Prostate gland (tissue), 2 donors: ENCODE data around the gene SH3BP4. TPM values are rescaled to one million over a fixed set of nuclear protein-coding genes. Genes with fewer than 3 reads are reported as not detected.
"Not testable (repeated sequence)": the region's sequence is repeated elsewhere in the genome, so short reads cannot be mapped to it uniquely, and the experiment has no call there.

Experiments used
- DNase-seq: peaks from one replicate; pipeline ENCODE4 v3.0.0-alpha.2; 2019; ENCODE audit warnings: low spot score
- H3K27ac ChIP-seq, 2 donors: fragments of 200-600 bp; sonication (generic); 2 replicates each; pipeline ENCODE4 v1.5.1; 2017 to 2019
- H3K27me3 ChIP-seq: fragments of 200-600 bp; sonication (generic); replicated peaks from 2 replicates; pipeline ENCODE4 v1.5.1; 2019; ENCODE audit not compliant: insufficient read depth
- H3K36me3 ChIP-seq, 2 donors: fragments of 200-600 bp; sonication (generic); 1 replicate in 1 of 2; 2 replicates in 1 of 2; pipeline versions ENCODE4 v1.5.1 to v1.8.1; 2017 to 2019
- H3K4me1 ChIP-seq: fragments of 200-600 bp; sonication (generic); replicated peaks from 2 replicates; pipeline ENCODE4 v1.5.1; 2019
- H3K4me3 ChIP-seq, 2 donors: fragments of 200-600 bp; sonication (generic); 2 replicates each; pipeline ENCODE4 v1.5.1; 2017 to 2019
- H3K9me3 ChIP-seq: fragments of 200-600 bp; sonication (generic); 2 replicates; pipeline ENCODE4 v1.5.1; 2017
- POLR2A ChIP-seq: fragments of 450-650 bp; IDR thresholded peaks from one replicate; pipeline ENCODE4 v1.6.1; 2016; ENCODE audit warnings: antibody characterized with exemption, mild to moderate bottlenecking
- POLR2AphosphoS5 ChIP-seq: sonication (generic); formaldehyde crosslinking; IDR thresholded peaks from one replicate; pipeline ENCODE4 v1.6.1; 2017; ENCODE audit warnings: antibody characterized with exemption
- WGBS: methylation state at CpG from one replicate; pipeline ENCODE4 v1.1.5; 2018; 5-methylcytosine and 5-hydroxymethylcytosine counted together
- intact Hi-C: fragments of 100-400 bp; cut with DNase I; formaldehyde crosslinking; loops from one replicate; pipeline ENCODE4 v1.14.2; 2022
- total RNA-seq, 2 donors: library from RNA; depleted of rRNA; stranded (reverse); fragments of >200 nt; gene quantifications; one replicate each; pipeline ENCODE4 v1.1.0, GENCODE V29; 2016
- TF ChIP-seq, protein P1 (sequence below), 4 experiments: fragments of 200-600 bp in 2 of 4; fragments of 450-650 bp in 2 of 4; sonication (generic) in 2 of 4; IDR thresholded peaks; 1 replicate in 3 of 4; 2 replicates in 1 of 4; pipeline ENCODE4 v1.5.1; 2016 to 2019; ENCODE audit warnings: antibody characterized with exemption in 4 of 4, mild to moderate bottlenecking in 2 of 4, moderate library complexity in 2 of 4

The SH3BP4 gene
- total RNA-seq, 2 donors from 2014 or later: 86.7 to 134 TPM

DNA sequence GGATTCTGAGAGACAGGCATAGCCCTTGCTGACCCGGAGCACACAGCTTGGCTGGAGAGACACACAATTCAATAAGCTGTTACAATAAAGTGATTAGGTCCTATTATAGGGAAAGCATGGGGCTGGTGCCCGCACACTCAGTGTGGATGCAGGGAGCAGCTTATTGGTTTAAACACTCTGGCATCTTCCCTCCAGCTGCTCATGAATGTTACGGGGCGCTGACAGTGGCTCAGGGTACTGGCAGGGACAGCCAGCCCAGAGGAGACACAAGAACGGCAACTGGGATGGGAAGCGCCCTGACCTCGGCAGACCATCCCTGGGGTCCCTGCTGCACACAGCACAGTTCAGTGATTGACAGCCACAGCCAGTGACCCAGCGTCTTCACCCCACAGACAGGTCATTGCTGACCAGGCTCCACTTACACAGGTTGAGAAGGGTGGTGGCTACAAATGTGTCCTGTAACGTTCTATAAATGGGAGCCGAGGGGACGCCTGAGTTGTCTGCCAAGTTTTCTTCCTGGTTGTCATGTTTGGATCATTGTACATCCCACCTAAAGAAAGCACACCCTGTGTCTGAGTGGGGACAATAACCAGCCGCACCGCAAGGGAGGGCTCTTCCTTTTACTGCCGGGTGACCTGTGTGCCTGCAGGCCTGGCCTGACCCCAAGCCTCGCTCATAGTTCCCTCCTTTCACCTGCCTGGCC, 60.3 kb downstream of the SH3BP4 start:
- Histone ChIP-seq H3K27me3 (no peaks in the 10 kb centered on the region), H3K4me1 (peaks cover 20% of the 10 kb centered on the region), H3K4me3 (no peak overlapping the region), H3K9me3 (no peaks in the 10 kb centered on the region), H3K36me3 (no peaks in the 10 kb centered on the region), H3K27ac (peak overlapping the region; percentile 81 to 84)
- no peak for DNase-seq
- intact Hi-C loops: no loop called here
- WGBS: 72% methylated on average over 15 of the region's 15 CpGs
- TF ChIP-seq, protein P1, sequence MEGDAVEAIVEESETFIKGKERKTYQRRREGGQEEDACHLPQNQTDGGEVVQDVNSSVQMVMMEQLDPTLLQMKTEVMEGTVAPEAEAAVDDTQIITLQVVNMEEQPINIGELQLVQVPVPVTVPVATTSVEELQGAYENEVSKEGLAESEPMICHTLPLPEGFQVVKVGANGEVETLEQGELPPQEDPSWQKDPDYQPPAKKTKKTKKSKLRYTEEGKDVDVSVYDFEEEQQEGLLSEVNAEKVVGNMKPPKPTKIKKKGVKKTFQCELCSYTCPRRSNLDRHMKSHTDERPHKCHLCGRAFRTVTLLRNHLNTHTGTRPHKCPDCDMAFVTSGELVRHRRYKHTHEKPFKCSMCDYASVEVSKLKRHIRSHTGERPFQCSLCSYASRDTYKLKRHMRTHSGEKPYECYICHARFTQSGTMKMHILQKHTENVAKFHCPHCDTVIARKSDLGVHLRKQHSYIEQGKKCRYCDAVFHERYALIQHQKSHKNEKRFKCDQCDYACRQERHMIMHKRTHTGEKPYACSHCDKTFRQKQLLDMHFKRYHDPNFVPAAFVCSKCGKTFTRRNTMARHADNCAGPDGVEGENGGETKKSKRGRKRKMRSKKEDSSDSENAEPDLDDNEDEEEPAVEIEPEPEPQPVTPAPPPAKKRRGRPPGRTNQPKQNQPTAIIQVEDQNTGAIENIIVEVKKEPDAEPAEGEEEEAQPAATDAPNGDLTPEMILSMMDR (IDR thresholded peaks at IDR 0.05): no peak
- no peak for TF ChIP-seq POLR2A

DNA sequence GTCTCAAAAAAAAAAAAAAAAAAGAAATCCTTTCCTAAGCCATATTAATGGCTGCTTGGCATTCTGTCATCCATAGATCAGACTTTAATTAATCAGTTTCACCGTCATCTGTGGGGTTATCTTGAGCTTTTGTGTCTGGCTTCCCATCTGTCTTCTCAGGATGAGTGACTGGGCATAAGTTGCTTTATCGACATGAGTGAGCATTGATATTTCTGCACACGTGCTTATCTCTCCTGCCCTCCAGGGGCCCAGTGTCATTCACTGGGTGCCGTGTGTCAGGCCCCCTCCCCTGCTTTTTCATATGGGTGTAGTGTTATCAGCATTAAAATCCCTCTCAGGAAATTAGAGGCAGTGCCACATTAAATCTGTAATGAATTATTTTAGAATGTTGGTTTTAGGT, 65.6 kb downstream of the SH3BP4 start:
- TF ChIP-seq POLR2A (no peak), POLR2AphosphoS5 (no peak)
- TF ChIP-seq, protein P1 (IDR thresholded peaks at IDR 0.05): no peak
- intact Hi-C loops: no loop called here

DNA sequence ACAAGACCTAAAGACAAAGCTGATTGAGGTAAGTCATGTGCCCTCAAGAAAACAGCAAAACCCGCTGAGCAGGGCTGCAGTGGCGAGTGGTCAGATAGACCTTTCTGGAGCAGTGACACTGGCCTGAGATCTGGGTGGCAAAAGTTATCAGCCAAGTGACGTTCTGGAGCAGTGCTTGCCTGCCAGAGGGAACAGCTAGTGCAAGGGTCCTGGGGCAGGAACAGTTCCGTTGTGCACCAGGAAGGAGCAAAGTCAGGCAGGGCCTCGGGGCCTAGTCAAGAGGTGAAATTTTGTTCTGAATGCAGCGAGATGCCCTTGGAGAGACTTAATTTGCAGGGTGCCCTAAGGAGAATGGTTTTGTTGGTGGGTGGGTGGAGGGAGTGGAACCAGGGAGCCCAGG, 67.0 kb downstream of the SH3BP4 start:
- no peak overlapping the region for H3K4me3 ChIP-seq
- intact Hi-C loops: no loop called here

More for the DNA sequence above, 65.6 kb downstream of the SH3BP4 start:
- Histone ChIP-seq H3K4me3 (no peak overlapping the region), H3K9me3 (no peaks in the 10 kb centered on the region), H3K4me1 (no peaks in the 10 kb centered on the region), H3K27ac (no peak overlapping the region), H3K36me3 (no peaks in the 10 kb centered on the region), H3K27me3 (no peaks in the 10 kb centered on the region)
- 85% methylated on average over 4 of the region's 4 CpGs for WGBS
- DNase-seq: no peak

DNA sequence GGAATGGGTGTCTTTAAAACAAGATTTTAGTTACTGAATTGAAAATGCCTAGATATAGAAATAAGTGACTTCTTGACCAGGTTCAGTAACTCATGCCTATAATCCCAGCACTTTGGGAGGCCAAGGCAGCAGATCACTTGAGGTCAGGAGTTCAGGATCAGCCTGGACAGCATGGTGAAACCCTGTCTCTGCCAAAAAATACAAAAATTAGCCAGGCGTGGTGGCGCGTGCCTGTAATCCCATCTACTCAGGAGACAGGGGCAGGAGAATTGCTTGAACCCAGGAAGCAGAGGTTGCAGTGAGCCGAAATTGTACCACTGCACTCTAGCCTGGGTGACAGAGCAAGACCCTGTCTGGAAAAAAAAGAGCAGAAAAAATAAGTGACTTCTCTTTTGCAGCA, 68.3 kb downstream of the SH3BP4 start:
- H3K4me1 ChIP-seq, H3K36me3 ChIP-seq, H3K9me3 ChIP-seq, H3K27ac ChIP-seq, H3K27me3 ChIP-seq, intact Hi-C loops, DNase-seq, H3K4me3 ChIP-seq: not testable (repeated sequence)
- whole genome bisulfite sequencing: 98% methylated on average over 4 of the region's 4 CpGs

More for the DNA sequence above, 67.0 kb downstream of the SH3BP4 start:
- Histone ChIP-seq H3K27ac (no peak overlapping the region), H3K36me3 (no peaks in the 10 kb centered on the region), H3K9me3 (no peaks in the 10 kb centered on the region), H3K27me3 (no peaks in the 10 kb centered on the region), H3K4me1 (no peaks in the 10 kb centered on the region)
- WGBS: 94% methylated on average over 6 of the region's 6 CpGs
- no peak for DNase-seq
- TF ChIP-seq POLR2AphosphoS5 (no peak), POLR2A (no peak)
- TF ChIP-seq, protein P1 (IDR thresholded peaks at IDR 0.05): no peak

DNA sequence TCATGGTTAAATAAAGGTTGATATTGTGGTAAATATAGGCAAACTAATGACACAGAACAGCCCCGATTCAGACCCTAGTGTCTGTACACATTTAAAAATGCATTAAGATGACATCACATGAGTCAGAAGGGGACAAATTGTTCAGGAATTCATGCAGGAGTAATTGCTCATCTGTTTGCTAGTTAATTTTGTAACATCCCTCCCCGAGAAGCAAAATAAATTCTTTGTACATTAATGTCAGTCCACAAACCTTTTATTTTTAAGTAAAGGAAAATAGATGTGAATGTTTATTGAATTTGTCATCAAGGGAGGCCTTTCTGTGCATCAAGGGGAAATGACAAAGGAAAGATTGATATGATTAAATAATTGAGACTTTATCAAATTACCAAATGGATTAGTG, 69.9 kb downstream of the SH3BP4 start:
- 47% methylated on average over 2 of the region's 2 CpGs for WGBS
- Histone ChIP-seq H3K27ac (no peak overlapping the region), H3K27me3 (no peaks in the 10 kb centered on the region), H3K4me3 (no peak overlapping the region), H3K9me3 (no peaks in the 10 kb centered on the region), H3K36me3 (no peaks in the 10 kb centered on the region), H3K4me1 (peaks cover 9% of the 10 kb centered on the region)
- no peak for DNase-seq
- intact Hi-C loops: no loop called here
- TF ChIP-seq, protein P1 (IDR thresholded peaks at IDR 0.05): no peak
- no peak for TF ChIP-seq POLR2AphosphoS5
- TF ChIP-seq POLR2A: no peak
